Neural cell (in vitro differentiated cells): ENCODE results near the gene FRMPD4. TPM values are rescaled to one million over a fixed set of nuclear protein-coding genes. Genes with fewer than 3 reads are reported as not detected.

Experiments
- H2AFZ ChIP-seq: fragments of 200-600, 300-800 bp; sonication (generic), shearing (Covaris generic); 2 replicates; pipeline ENCODE4 v1.6.0; 2014; ENCODE audit warnings: low read depth, mild to moderate bottlenecking, antibody characterized with exemption, low read length, moderate library complexity
- H3F3A ChIP-seq: fragments of 200-600 bp; shearing (Covaris generic); 2 replicates; pipeline ENCODE4 v1.6.1; 2016; ENCODE audit warnings: mild to moderate bottlenecking, moderate library complexity, mixed read lengths, antibody characterized with exemption, low read length; ENCODE audit not compliant: insufficient read depth, poor library complexity, severe bottlenecking
- H3K27ac ChIP-seq: fragments of 200-600, 300-800 bp; sonication (generic), shearing (Covaris generic); 2 replicates; pipeline ENCODE4 v1.5.1; 2014; ENCODE audit warnings: mild to moderate bottlenecking, low read length, moderate library complexity
- H3K27me3 ChIP-seq: fragments of 300-800, 200-600 bp; sonication (generic), shearing (Covaris generic); 2 replicates; pipeline ENCODE4 v1.6.0; 2014; ENCODE audit warnings: mild to moderate bottlenecking, low read depth, low read length, moderate library complexity; ENCODE audit not compliant: insufficient read depth
- H3K36me3 ChIP-seq: fragments of 300-800, 200-600 bp; sonication (generic), shearing (Covaris generic); 2 replicates; pipeline ENCODE4 v1.5.1; 2014; ENCODE audit warnings: mild to moderate bottlenecking, antibody characterized with exemption, low read length, moderate library complexity; ENCODE audit not compliant: insufficient read depth
- H3K4me2 ChIP-seq: fragments of 300-800, 200-600 bp; sonication (generic), shearing (Covaris generic); 2 replicates; pipeline ENCODE4 v1.6.0; 2014; ENCODE audit warnings: mild to moderate bottlenecking, low read length
- H3K4me3 ChIP-seq: fragments of 300-800, 200-600 bp; sonication (generic), shearing (Covaris generic); 2 replicates; pipeline ENCODE4 v1.5.1; 2014; ENCODE audit warnings: mild to moderate bottlenecking, low read length, moderate library complexity
- H3K79me2 ChIP-seq: fragments of 200-600 bp; shearing (Covaris generic); replicated peaks from 2 replicates; pipeline ENCODE4 v1.6.0; 2014; ENCODE audit warnings: mild to moderate bottlenecking, low read length, moderate library complexity; ENCODE audit not compliant: insufficient read depth
- H3K9ac ChIP-seq: fragments of 300-800, 200-600 bp; sonication (generic), shearing (Covaris generic); 2 replicates; pipeline ENCODE4 v1.6.1; 2016; ENCODE audit warnings: mild to moderate bottlenecking, low read length, mixed read lengths
- H3K9me2 ChIP-seq: fragments of 200-600 bp; shearing (Covaris generic); 2 replicates; pipeline ENCODE4 v1.6.1; 2016; ENCODE audit warnings: mild to moderate bottlenecking, low read length, mixed read lengths; ENCODE audit not compliant: insufficient read depth
- H3K9me3 ChIP-seq: fragments of 200-600, 300-800 bp; sonication (generic), shearing (Covaris generic); 2 replicates; pipeline ENCODE4 v1.6.1; 2016; ENCODE audit warnings: mild to moderate bottlenecking, mixed run types, low read length, moderate library complexity, mixed read lengths
- H4K20me1 ChIP-seq: fragments of 200-600 bp; shearing (Covaris generic); 2 replicates; pipeline ENCODE4 v1.6.1; 2016; ENCODE audit warnings: mild to moderate bottlenecking, mixed run types; ENCODE audit not compliant: insufficient read depth
- EP300 ChIP-seq: fragments of 450-650 bp; conservative IDR thresholded peaks from 2 replicates; pipeline ENCODE4 v1.6.1; 2014; ENCODE audit warnings: antibody characterized with exemption, mild to moderate bottlenecking, moderate library complexity; ENCODE audit not compliant: poor library complexity, severe bottlenecking
- EZH2 ChIP-seq: fragments of 200-600, 300-800 bp; shearing (Covaris generic), sonication (generic); IDR thresholded peaks from 2 replicates; pipeline ENCODE4 v1.6.1; 2014; ENCODE audit warnings: antibody characterized with exemption, low read length, borderline replicate concordance, mild to moderate bottlenecking; ENCODE audit not compliant: insufficient read depth, poor library complexity, severe bottlenecking
- MXI1 ChIP-seq: fragments of 450-650 bp; conservative IDR thresholded peaks from 2 replicates; pipeline ENCODE4 v1.6.1; 2014; ENCODE audit warnings: antibody characterized with exemption, mild to moderate bottlenecking; ENCODE audit not compliant: poor library complexity, severe bottlenecking
- POLR2AphosphoS5 ChIP-seq: IDR thresholded peaks from 2 replicates; pipeline ENCODE4 v1.6.1; 2012
- RAD21 ChIP-seq: fragments of 450-650 bp; conservative IDR thresholded peaks from 2 replicates; pipeline ENCODE4 v1.6.1; 2014; ENCODE audit warnings: antibody characterized with exemption, mild to moderate bottlenecking, moderate library complexity
- SMC3 ChIP-seq: fragments of 450-650 bp; conservative IDR thresholded peaks from 2 replicates; pipeline ENCODE4 v1.6.1; 2014; ENCODE audit warnings: antibody characterized with exemption, mild to moderate bottlenecking, moderate library complexity; ENCODE audit not compliant: poor library complexity
- TAF1 ChIP-seq: IDR thresholded peaks from 2 replicates; pipeline ENCODE4 v1.6.1; 2012; ENCODE audit warnings: low read depth
- polyA plus RNA-seq: library from polyadenylated mRNA; depleted of rRNA; stranded (reverse); fragments of >200 nt; gene quantifications from 2 replicates; pipeline ENCODE4 v1.2.3, GENCODE V29; 2014
- TF ChIP-seq, protein P1 (sequence below): fragments of 450-650 bp; IDR thresholded peaks from 2 replicates; pipeline ENCODE4 v1.5.1; 2014; ENCODE audit warnings: antibody characterized with exemption, mild to moderate bottlenecking, moderate library complexity; ENCODE audit not compliant: poor library complexity, severe bottlenecking
- TF ChIP-seq, protein P2 (sequence below): IDR thresholded peaks from 2 replicates; pipeline ENCODE4 v1.6.1; 2012; ENCODE audit warnings: borderline replicate concordance

Gene FRMPD4
- polyA plus RNA-seq, 1 donor from 2014 or later: 1.2 TPM

DNA sequence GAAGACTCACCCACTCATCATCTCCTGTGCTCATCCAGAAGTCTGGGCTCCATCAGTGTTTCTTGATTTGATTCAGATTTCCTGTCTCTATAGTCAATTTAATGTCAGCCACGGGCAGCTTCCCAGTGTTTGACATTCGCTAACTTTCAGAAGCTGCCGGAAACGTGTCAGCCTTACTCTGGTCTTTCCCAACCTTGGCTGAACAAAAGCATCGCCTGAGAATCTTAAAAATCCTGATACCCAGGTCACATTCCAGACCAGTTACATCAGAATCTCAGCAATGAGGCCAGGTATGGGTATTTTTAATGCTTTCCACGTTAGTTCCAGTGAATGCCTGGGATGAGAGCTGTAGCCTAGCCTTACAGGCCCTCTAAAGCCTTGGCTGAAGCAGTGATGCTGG lies 233.8 kb downstream of the FRMPD4 start:
- H3K4me2 ChIP-seq: no peak overlapping the region
- H3K4me3 ChIP-seq: no peak overlapping the region
- no peak overlapping the region for H3K9ac ChIP-seq
- no peaks in the 10 kb centered on the region for H4K20me1 ChIP-seq
- no peaks in the 10 kb centered on the region for H3K9me3 ChIP-seq
- no peaks in the 10 kb centered on the region for H3K9me2 ChIP-seq
- H3K27me3 ChIP-seq: no peaks in the 10 kb centered on the region
- no peaks in the 10 kb centered on the region for H3F3A ChIP-seq
- H3K79me2 ChIP-seq: no peaks in the 10 kb centered on the region
- no peak overlapping the region for H3K27ac ChIP-seq
- H3K36me3 ChIP-seq: no peaks in the 10 kb centered on the region
- H2AFZ ChIP-seq: no peak overlapping the region
- TF ChIP-seq, protein P1, sequence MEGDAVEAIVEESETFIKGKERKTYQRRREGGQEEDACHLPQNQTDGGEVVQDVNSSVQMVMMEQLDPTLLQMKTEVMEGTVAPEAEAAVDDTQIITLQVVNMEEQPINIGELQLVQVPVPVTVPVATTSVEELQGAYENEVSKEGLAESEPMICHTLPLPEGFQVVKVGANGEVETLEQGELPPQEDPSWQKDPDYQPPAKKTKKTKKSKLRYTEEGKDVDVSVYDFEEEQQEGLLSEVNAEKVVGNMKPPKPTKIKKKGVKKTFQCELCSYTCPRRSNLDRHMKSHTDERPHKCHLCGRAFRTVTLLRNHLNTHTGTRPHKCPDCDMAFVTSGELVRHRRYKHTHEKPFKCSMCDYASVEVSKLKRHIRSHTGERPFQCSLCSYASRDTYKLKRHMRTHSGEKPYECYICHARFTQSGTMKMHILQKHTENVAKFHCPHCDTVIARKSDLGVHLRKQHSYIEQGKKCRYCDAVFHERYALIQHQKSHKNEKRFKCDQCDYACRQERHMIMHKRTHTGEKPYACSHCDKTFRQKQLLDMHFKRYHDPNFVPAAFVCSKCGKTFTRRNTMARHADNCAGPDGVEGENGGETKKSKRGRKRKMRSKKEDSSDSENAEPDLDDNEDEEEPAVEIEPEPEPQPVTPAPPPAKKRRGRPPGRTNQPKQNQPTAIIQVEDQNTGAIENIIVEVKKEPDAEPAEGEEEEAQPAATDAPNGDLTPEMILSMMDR: no peak
- TF ChIP-seq EP300: no peak

DNA sequence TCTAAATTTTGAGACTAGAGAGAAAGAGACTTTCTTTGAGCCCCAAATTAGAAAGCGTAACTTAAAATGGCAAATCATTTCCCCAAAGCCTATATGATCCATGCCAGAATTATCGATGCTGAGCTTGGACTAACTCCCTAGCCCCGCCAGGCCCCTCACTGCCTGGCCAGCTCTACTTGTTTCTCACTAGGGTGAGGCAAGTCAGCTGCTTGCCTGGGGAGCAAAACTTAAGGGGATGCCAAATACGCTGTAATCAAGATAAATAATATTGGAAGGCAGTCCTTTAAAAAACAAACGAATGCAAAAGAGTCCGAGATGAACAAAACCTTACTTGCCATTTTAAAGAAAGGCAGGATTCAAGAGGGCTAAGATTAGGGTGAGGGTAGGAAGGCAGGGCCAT lies 236.0 kb downstream of the FRMPD4 start:
- no peaks in the 10 kb centered on the region for H4K20me1 ChIP-seq
- H3K27ac ChIP-seq: no peak overlapping the region
- no peak overlapping the region for H3K4me2 ChIP-seq
- TF ChIP-seq MXI1: no peak
- no peak for TF ChIP-seq TAF1
- no peak for TF ChIP-seq RAD21
- TF ChIP-seq, protein P1: no peak
- no peak for TF ChIP-seq EZH2
- TF ChIP-seq EP300: no peak
- no peak for TF ChIP-seq SMC3
- TF ChIP-seq, protein P2, sequence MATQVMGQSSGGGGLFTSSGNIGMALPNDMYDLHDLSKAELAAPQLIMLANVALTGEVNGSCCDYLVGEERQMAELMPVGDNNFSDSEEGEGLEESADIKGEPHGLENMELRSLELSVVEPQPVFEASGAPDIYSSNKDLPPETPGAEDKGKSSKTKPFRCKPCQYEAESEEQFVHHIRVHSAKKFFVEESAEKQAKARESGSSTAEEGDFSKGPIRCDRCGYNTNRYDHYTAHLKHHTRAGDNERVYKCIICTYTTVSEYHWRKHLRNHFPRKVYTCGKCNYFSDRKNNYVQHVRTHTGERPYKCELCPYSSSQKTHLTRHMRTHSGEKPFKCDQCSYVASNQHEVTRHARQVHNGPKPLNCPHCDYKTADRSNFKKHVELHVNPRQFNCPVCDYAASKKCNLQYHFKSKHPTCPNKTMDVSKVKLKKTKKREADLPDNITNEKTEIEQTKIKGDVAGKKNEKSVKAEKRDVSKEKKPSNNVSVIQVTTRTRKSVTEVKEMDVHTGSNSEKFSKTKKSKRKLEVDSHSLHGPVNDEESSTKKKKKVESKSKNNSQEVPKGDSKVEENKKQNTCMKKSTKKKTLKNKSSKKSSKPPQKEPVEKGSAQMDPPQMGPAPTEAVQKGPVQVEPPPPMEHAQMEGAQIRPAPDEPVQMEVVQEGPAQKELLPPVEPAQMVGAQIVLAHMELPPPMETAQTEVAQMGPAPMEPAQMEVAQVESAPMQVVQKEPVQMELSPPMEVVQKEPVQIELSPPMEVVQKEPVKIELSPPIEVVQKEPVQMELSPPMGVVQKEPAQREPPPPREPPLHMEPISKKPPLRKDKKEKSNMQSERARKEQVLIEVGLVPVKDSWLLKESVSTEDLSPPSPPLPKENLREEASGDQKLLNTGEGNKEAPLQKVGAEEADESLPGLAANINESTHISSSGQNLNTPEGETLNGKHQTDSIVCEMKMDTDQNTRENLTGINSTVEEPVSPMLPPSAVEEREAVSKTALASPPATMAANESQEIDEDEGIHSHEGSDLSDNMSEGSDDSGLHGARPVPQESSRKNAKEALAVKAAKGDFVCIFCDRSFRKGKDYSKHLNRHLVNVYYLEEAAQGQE: no peak
- TF ChIP-seq POLR2AphosphoS5: no peak
- H3K9me2 ChIP-seq: no peaks in the 10 kb centered on the region
- H3K9ac ChIP-seq: no peak overlapping the region
- no peaks in the 10 kb centered on the region for H3K36me3 ChIP-seq
- H3K4me3 ChIP-seq: no peak overlapping the region
- H2AFZ ChIP-seq: no peak overlapping the region
- H3K9me3 ChIP-seq: no peaks in the 10 kb centered on the region
- H3F3A ChIP-seq: no peaks in the 10 kb centered on the region
- no peaks in the 10 kb centered on the region for H3K79me2 ChIP-seq
- H3K27me3 ChIP-seq: no peaks in the 10 kb centered on the region
